CD1c-positive myeloid dendritic cell (primary cell): ENCODE measurements around the gene G6PC3.
A peak's percentile ranks its signal among the peaks of the same experiment; 100 is the strongest.
"Not testable (repeated sequence)": the region's sequence is repeated elsewhere in the genome, so short reads cannot be mapped to it uniquely, and the experiment has no call there.

Experiments used
- DNase-seq: peaks from one replicate; pipeline ENCODE4 v3.0.0-alpha.2; 2016; ENCODE audit errors: extremely low spot score

The G6PC3 gene

GRCh38 chr17:44082256-44082927 is 11.9 kb downstream of the G6PC3 start:
- no peak for DNase-seq

GRCh38 chr17:44083250-44083849 is 12.8 kb downstream of the G6PC3 start:
- DNase-seq = no peak

- DNase-seq = peak; percentile 24
Measured at GRCh38 chr17:44084131-44084538, 13.6 kb downstream of the G6PC3 start.

GRCh38 chr17:44084921-44085320 is 14.4 kb downstream of the G6PC3 start:
- DNase-seq = no peak

GRCh38 chr17:44085908-44086307 is 15.4 kb downstream of the G6PC3 start:
- no peak for DNase-seq

- peak; percentile 82 for DNase-seq
Measured at GRCh38 chr17:44086364-44087311, 16.1 kb downstream of the G6PC3 start.

- no peak for DNase-seq
Measured at GRCh38 chr17:44087319-44087718, 16.8 kb downstream of the G6PC3 start.

- no peak for DNase-seq
Measured at GRCh38 chr17:44088254-44088653, 17.7 kb downstream of the G6PC3 start.

- DNase-seq = no peak
Measured at GRCh38 chr17:44091200-44091997, 20.9 kb downstream of the G6PC3 start.

- no peak for DNase-seq
Measured at GRCh38 chr17:44092051-44092450, 21.5 kb downstream of the G6PC3 start.

- no peak for DNase-seq
Measured at GRCh38 chr17:44093231-44093900, 22.8 kb downstream of the G6PC3 start.

GRCh38 chr17:44094701-44095387 is 24.3 kb downstream of the G6PC3 start:
- DNase-seq = peak; percentile 31

GRCh38 chr17:44095388-44095646 is 24.8 kb downstream of the G6PC3 start:
- DNase-seq = no peak

- DNase-seq = peak; percentile 82
Measured at GRCh38 chr17:44095647-44096496, 25.3 kb downstream of the G6PC3 start.

- DNase-seq = no peak
Measured at GRCh38 chr17:44097110-44097958, 26.8 kb downstream of the G6PC3 start.

- not testable (repeated sequence) for DNase-seq
Measured at GRCh38 chr17:44101858-44102257, 31.3 kb downstream of the G6PC3 start.

- no peak for DNase-seq
Measured at GRCh38 chr17:44102849-44103622, 32.5 kb downstream of the G6PC3 start.

- no peak for DNase-seq
Measured at GRCh38 chr17:44105483-44105882, 34.9 kb downstream of the G6PC3 start.
